ENCODE results near the gene PCDHGA6. TPM values are rescaled to one million over a fixed set of nuclear protein-coding genes. Genes with fewer than 3 reads are reported as not detected.

The PCDHGA6 gene
- total RNA-seq, 1 experiment from 2014 or later, result not detected

DNA sequence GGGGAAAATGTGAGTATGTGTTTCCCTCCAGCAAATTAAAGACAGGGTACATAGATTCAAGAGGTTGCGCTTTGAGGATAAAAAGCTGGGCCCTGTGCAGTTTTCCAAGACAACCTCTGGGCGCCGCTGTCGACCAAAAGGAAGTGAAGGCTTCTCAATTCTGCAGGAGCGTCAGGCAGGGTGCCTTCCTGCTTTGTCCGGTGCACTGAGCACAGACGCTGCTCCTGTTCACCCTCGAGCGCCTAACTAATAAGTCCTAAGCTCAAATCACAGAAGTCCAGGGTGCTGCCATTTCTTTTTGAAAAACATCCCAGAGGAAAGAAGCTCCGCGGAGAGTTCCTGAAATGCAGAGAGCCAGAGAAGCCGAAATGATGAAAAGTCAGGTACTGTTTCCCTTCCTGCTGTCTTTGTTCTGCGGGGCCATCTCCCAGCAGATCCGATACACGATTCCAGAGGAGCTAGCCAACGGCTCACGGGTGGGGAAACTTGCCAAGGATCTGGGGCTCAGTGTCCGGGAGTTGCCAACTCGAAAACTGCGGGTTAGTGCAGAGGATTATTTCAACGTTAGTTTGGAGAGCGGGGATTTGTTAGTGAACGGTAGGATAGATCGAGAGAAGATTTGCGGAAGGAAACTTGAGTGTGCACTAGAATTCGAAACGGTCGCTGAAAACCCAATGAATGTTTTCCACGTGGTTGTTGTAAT lies 23.6 kb upstream of the PCDHGA6 start, which contains the start of gene PCDHGB1:
TSS of gene PCDHGB1 (plus strand) at position 183 of the 703 bp plus-strand sequence. CDS start at position 345, 162 bp downstream.
- H3K27me3 ChIP-seq (ENCODE audit: control insufficient read depth, insufficient read depth, low read length), result no peaks in the 10 kb centered on the region
- no peaks in the 10 kb centered on the region for H3K36me3 ChIP-seq (replicated peaks; ENCODE audit: control insufficient read depth, insufficient read depth, low read length)
- H3K4me3 ChIP-seq (ENCODE audit: insufficient read depth, low read depth, low read length), result no peak within 1 kb of the TSS
- peak; percentile 83 for DNase-seq

DNA sequence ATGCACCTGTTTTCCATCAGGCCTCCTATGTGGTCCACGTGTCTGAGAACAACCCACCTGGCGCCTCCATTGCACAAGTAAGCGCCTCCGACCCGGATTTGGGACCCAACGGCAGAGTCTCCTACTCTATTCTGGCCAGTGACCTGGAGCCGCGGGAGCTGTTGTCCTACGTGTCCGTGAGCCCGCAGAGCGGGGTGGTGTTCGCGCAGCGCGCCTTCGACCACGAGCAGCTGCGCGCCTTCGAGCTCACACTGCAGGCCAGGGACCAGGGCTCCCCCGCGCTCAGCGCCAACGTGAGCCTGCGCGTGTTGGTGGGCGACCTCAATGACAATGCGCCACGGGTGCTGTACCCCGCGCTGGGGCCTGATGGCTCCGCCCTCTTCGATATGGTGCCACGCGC lies 22.1 kb upstream of the PCDHGA6 start:
- DNase-seq, result no peak
- no peaks in the 10 kb centered on the region for H3K27me3 ChIP-seq (ENCODE audit: control insufficient read depth, insufficient read depth, low read length)

DNA sequence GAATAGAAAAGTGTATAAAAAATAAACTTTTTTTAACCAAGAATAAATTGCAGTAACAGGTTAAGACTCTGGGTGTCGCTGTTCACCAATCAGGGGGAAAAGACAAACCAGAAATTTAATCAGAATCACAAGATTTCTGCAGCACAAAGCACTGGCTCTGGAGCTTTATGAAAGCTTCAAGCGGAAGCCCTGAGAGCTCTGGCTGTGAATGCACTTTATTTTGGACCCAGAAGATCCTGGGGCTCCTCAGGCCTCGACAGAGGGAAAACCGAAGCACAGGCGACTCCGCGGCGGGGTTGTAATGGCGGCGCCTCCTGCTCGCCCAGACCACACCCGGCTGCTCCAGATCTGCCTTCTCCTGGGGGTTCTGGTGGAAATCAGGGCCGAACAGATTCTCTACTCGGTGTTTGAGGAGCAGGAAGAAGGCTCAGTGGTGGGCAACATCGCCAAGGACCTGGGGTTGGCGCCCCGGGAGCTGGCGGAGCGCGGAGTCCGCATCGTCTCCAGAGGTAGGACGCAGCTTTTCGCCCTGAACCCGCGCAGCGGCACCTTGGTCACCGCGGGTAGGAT lies 18.7 kb upstream of the PCDHGA6 start, which contains the start of gene PCDHGA4:
TSS of gene PCDHGA4 (plus strand) at position 122 of the 570 bp plus-strand sequence. CDS start at position 209, 87 bp downstream.
- Histone ChIP-seq H3K36me3 (replicated peaks; ENCODE audit: control insufficient read depth, insufficient read depth, low read length) (no peaks in the 10 kb centered on the region), H3K4me3 (ENCODE audit: insufficient read depth, low read depth, low read length) (no peak within 1 kb of the TSS), H3K27me3 (ENCODE audit: control insufficient read depth, insufficient read depth, low read length) (no peaks in the 10 kb centered on the region)
- no peak for DNase-seq

More for the DNA sequence above, 22.1 kb upstream of the PCDHGA6 start:
- no peaks in the 10 kb centered on the region for H3K36me3 ChIP-seq (replicated peaks; ENCODE audit: control insufficient read depth, insufficient read depth, low read length)
- no peak overlapping the region for H3K4me3 ChIP-seq (ENCODE audit: insufficient read depth, low read depth, low read length)

DNA sequence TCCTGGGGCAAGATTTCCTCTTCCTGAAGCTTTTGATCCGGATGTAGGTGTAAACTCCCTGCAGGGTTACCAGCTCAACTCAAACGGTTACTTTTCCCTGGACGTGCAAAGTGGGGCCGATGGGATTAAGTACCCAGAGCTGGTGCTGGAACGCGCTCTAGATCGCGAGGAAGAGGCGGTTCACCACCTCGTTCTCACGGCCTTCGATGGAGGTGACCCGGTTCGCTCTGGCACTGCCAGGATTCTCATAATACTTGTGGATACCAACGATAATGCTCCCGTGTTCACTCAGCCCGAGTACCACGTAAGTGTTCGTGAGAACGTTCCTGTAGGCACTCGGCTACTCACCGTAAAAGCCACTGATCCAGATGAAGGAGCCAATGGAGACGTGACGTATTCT lies 18.1 kb upstream of the PCDHGA6 start:
- no peak for DNase-seq
- no peak overlapping the region for H3K4me3 ChIP-seq (ENCODE audit: insufficient read depth, low read depth, low read length)
- no peaks in the 10 kb centered on the region for H3K27me3 ChIP-seq (ENCODE audit: control insufficient read depth, insufficient read depth, low read length)
- no peaks in the 10 kb centered on the region for H3K36me3 ChIP-seq (replicated peaks; ENCODE audit: control insufficient read depth, insufficient read depth, low read length)

DNA sequence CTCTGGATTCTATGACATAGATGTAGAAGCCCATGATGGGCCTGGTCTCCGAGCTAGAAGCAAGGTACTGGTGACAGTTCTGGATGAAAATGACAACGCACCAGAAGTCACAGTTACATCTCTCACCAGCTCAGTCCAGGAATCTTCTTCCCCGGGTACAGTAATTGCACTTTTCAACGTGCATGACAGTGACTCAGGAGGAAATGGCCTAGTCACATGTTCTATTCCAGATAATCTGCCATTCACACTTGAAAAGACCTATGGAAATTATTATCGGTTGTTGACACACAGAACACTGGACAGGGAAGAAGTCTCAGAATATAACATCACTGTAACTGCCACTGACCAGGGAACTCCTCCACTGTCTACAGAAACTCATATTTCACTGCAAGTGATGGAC lies 17.6 kb upstream of the PCDHGA6 start:
- H3K36me3 ChIP-seq (replicated peaks; ENCODE audit: control insufficient read depth, insufficient read depth, low read length), result no peaks in the 10 kb centered on the region
- no peak for DNase-seq
- no peaks in the 10 kb centered on the region for H3K27me3 ChIP-seq (ENCODE audit: control insufficient read depth, insufficient read depth, low read length)
- H3K4me3 ChIP-seq (ENCODE audit: insufficient read depth, low read depth, low read length), result no peak overlapping the region

DNA sequence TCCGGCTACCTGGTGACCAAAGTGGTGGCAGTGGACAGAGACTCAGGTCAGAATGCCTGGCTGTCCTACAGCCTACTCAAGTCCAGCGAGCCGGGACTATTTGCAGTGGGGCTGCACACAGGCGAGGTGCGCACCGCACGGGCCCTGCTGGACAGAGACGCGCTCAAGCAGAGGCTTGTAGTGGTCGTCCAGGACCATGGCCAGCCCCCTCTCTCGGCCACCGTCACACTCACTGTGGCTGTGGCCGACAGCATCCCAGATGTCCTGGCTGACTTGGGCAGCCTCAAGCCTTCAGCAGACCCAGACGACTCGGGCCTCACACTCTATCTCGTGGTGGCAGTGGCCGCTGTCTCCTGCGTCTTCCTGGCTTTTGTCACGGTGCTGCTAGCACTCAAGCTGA lies 16.7 kb upstream of the PCDHGA6 start:
- no peak for DNase-seq
- H3K27me3 ChIP-seq (ENCODE audit: control insufficient read depth, insufficient read depth, low read length), result no peaks in the 10 kb centered on the region
- H3K4me3 ChIP-seq (ENCODE audit: insufficient read depth, low read depth, low read length), result no peak overlapping the region
- no peaks in the 10 kb centered on the region for H3K36me3 ChIP-seq (replicated peaks; ENCODE audit: control insufficient read depth, insufficient read depth, low read length)

DNA sequence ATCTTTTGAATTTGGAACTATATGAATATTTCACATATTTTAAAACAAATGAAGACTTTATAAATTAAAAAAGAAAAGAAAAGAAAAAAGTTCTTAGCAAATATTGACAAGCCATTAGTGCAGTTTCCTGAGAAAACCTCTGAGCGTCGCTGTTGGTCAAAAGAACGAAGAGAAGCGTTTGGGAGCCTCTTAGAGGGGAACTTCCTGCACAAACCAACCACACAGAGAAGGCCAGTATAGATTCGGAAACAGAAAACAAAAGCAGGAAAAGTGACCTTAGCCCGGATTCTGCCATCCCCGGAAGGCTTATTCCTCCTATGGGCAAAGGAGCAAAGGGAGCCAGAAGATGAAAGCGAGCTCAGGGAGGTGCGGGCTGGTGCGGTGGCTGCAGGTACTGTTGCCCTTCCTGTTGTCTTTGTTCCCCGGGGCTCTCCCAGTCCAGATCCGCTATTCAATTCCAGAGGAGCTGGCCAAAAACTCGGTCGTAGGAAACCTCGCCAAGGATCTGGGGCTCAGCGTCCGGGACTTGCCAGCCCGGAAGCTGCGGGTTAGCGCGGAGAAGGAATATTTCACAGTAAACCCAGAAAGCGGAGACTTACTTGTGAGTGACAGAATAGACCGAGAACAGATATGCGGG lies 13.8 kb upstream of the PCDHGA6 start, which contains the start of gene PCDHGB2:
TSS of gene PCDHGB2 (plus strand) at position 205 of the 637 bp plus-strand sequence. CDS start at position 347, 142 bp downstream.
- H3K36me3 ChIP-seq (replicated peaks; ENCODE audit: control insufficient read depth, insufficient read depth, low read length), result no peaks in the 10 kb centered on the region
- no peaks in the 10 kb centered on the region for H3K27me3 ChIP-seq (ENCODE audit: control insufficient read depth, insufficient read depth, low read length)
- H3K4me3 ChIP-seq (ENCODE audit: insufficient read depth, low read depth, low read length), result no peak within 1 kb of the TSS
- DNase-seq, result peak; percentile 80

DNA sequence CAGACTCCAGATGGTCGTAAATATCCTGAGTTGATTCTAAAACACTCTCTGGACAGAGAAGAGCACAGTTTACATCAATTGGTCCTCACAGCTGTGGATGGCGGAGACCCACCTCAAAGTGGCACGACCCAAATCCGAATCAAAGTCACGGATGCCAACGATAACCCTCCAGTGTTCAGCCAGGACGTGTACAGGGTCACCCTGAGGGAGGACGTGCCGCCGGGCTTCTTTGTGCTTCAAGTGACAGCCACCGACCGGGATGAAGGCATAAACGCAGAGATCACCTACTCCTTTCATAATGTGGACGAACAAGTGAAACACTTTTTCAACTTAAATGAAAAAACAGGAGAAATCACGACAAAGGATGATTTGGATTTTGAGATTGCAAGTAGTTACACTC lies 13.0 kb upstream of the PCDHGA6 start:
- no peaks in the 10 kb centered on the region for H3K36me3 ChIP-seq (replicated peaks; ENCODE audit: control insufficient read depth, insufficient read depth, low read length)
- H3K4me3 ChIP-seq (ENCODE audit: insufficient read depth, low read depth, low read length), result no peak overlapping the region
- DNase-seq, result no peak
- no peaks in the 10 kb centered on the region for H3K27me3 ChIP-seq (ENCODE audit: control insufficient read depth, insufficient read depth, low read length)

DNA sequence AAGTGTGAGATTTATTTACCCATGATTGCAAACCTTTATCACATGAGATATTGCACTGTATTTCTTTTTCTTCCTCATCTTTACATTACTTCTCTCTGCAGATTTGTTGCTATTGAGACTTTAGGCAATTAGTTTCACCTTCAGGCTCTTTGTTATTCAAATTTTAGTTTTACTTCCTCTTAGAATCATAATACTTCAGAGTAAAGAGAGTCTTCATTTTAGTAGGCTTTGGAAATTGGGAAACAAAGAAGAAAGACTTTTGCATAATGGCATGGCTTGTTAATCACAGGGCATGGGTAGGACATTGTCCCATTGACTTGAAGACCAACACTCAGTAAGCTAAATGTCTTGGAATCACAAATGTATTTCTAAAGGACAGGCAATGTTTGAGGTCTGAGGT lies 11.0 kb upstream of the PCDHGA6 start:
- no peak for DNase-seq
- Histone ChIP-seq H3K27me3 (ENCODE audit: control insufficient read depth, insufficient read depth, low read length) (no peaks in the 10 kb centered on the region), H3K4me3 (ENCODE audit: insufficient read depth, low read depth, low read length) (no peak overlapping the region), H3K36me3 (replicated peaks; ENCODE audit: control insufficient read depth, insufficient read depth, low read length) (no peaks in the 10 kb centered on the region)

DNA sequence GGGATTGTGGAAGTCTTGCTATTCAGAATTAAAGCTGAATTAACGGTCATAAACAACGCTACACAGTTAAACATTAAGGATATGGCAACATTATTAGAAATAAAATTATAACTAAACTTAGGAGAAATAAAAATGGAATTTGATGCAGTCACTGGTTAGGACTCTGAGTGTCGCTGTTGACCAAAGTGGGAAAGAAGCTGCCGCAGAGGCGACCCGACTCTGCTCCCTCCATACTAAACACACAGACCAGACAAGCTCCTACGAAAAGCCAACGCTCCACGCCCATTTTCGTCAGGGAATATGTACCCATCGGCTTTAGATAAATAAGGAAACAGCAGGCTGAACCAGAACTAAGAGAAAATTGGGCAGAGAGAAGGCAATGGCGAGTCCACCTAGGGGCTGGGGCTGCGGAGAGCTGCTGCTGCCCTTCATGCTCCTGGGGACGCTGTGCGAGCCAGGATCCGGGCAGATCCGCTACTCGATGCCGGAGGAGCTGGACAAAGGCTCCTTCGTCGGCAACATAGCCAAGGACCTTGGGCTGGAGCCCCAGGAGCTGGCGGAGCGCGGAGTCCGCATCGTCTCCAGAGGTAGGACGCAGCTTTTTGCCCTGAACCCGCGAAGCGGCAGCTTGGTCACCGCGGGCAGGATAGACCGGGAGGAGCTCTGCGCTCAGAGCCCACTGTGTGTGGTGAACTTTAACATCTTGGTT lies 9.6 kb upstream of the PCDHGA6 start, which contains the start of gene PCDHGA5:
TSS of gene PCDHGA5 (plus strand) at position 211 of the 709 bp plus-strand sequence. CDS start at position 380, 169 bp downstream.
- no peak within 1 kb of the TSS for H3K4me3 ChIP-seq (ENCODE audit: insufficient read depth, low read depth, low read length)
- H3K36me3 ChIP-seq (replicated peaks; ENCODE audit: control insufficient read depth, insufficient read depth, low read length), result no peaks in the 10 kb centered on the region
- no peaks in the 10 kb centered on the region for H3K27me3 ChIP-seq (ENCODE audit: control insufficient read depth, insufficient read depth, low read length)
- peak; percentile 22 for DNase-seq

DNA sequence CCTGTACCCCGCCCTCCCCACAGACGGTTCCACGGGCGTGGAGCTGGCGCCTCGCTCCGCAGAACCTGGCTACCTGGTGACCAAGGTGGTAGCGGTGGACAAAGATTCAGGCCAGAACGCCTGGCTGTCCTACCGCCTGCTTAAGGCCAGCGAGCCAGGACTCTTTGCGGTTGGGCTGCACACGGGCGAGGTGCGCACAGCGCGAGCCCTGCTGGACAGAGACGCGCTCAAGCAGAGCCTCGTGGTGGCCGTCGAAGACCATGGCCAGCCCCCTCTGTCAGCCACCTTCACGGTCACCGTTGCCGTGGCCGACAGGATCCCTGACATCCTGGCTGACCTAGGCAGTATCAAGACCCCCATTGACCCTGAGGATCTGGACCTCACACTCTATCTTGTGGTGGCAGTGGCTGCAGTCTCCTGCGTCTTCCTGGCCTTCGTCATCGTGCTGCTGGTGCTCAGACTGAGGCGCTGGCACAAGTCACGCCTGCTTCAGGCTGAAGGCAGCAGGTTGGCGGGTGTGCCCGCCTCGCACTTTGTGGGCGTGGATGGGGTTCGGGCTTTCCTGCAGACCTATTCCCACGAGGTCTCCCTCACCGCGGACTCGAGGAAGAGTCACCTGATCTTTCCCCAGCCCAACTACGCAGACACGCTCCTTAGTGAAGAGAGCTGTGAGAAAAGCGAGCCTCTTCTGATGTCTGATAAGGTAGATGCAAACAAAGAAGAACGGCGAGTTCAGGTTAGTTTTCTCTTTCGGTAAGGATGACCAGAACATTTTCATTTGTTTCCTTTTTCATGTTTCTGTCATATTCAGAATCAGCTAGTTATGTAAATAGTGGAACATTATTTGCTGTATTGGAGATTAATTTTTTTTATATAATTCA lies 7.4 kb upstream of the PCDHGA6 start:
- Histone ChIP-seq H3K27me3 (ENCODE audit: control insufficient read depth, insufficient read depth, low read length) (no peaks in the 10 kb centered on the region), H3K36me3 (replicated peaks; ENCODE audit: control insufficient read depth, insufficient read depth, low read length) (no peaks in the 10 kb centered on the region), H3K4me3 (ENCODE audit: insufficient read depth, low read depth, low read length) (no peak overlapping the region)
- DNase-seq, result no peak

DNA sequence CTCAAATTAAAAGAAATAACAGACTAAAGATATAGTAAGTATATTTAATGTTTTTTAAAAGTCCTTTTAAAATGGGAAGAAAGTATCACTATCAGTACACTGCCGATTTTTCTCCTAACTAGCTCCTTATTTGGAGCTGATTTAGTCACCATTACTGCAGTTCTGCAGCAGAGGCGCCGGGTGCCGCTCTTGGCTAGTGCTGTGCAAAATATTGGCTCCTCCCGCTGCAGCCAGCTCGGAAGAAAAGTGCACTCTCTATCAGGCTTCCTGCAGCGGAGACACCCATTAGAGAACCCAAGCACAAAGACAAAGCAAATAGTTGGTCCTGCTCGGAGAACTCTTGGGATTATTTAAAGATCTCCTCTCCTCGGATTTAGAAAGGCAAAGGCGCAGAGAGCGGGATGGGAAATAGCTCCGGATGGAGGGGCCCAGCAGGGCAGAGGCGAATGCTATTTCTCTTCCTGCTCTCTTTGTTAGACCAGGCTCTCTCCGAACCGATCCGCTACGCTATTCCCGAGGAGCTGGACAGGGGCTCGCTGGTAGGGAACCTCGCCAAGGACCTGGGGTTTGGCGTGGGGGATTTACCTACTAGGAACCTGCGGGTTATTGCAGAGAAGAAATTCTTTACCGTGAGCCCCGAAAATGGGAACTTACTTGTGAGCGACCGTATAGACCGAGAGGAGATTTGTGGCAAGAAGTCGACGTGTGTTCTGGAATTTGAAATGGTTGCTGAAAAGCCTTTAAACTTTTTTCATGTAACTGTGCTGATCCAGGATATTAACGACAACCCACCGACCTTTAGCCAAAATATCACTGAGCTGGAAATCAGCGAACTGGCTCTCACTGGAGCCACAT lies 3.5 kb upstream of the PCDHGA6 start, which contains the start of gene PCDHGB3:
TSS of gene PCDHGB3 (plus strand) at position 249 of the 855 bp plus-strand sequence. CDS start at position 402, 153 bp downstream.
- Histone ChIP-seq H3K4me3 (ENCODE audit: insufficient read depth, low read depth, low read length) (no peak within 1 kb of the TSS), H3K36me3 (replicated peaks; ENCODE audit: control insufficient read depth, insufficient read depth, low read length) (no peaks in the 10 kb centered on the region), H3K27me3 (ENCODE audit: control insufficient read depth, insufficient read depth, low read length) (no peaks in the 10 kb centered on the region)
- DNase-seq, result no peak

All from H7 (cell line).